ENCODE measurements around the gene CARD16. TPM values are rescaled to one million over a fixed set of nuclear protein-coding genes. Genes with fewer than 3 reads are reported as not detected.

CARD16 gene
- total RNA-seq, 1 donor from 2014 or later = 6.2 TPM

DNA sequence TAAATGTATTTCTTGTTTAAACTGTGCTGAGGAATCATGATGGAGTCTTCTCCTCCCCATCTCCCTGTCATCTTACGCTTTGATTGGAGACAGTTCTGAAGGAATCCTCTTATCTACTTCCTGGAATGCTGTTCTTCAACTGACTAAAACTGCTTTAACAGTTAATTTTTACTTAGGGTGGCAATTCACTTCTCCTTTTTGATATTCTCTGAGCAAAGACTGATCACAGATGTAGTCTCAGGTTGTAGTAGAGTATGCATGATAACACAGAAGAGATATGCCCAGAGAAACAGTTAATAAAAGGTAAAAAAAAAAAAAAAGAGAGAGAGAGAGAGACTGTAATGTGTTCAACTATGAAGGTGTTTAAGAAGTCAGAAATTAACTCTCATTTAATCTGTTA lies 20.7 kb downstream of the CARD16 start:
- TF ChIP-seq, protein P1, sequence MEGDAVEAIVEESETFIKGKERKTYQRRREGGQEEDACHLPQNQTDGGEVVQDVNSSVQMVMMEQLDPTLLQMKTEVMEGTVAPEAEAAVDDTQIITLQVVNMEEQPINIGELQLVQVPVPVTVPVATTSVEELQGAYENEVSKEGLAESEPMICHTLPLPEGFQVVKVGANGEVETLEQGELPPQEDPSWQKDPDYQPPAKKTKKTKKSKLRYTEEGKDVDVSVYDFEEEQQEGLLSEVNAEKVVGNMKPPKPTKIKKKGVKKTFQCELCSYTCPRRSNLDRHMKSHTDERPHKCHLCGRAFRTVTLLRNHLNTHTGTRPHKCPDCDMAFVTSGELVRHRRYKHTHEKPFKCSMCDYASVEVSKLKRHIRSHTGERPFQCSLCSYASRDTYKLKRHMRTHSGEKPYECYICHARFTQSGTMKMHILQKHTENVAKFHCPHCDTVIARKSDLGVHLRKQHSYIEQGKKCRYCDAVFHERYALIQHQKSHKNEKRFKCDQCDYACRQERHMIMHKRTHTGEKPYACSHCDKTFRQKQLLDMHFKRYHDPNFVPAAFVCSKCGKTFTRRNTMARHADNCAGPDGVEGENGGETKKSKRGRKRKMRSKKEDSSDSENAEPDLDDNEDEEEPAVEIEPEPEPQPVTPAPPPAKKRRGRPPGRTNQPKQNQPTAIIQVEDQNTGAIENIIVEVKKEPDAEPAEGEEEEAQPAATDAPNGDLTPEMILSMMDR (conservative IDR thresholded peaks at IDR 0.05) = no peak
- H3K27ac Mint-ChIP-seq = peak overlapping the region; percentile 11
- H3K4me1 Mint-ChIP-seq (ENCODE audit: unreplicated experiment) = peaks cover 4% of the 10 kb centered on the region
- H3K27me3 Mint-ChIP-seq = no peaks in the 10 kb centered on the region
- no peaks in the 10 kb centered on the region for H3K9me3 Mint-ChIP-seq
- no peak for DNase-seq (ENCODE audit: extremely low spot score, unreplicated experiment)
- peaks cover 3% of the 10 kb centered on the region for H3K36me3 Mint-ChIP-seq
- no peak overlapping the region for H3K4me3 Mint-ChIP-seq

DNA sequence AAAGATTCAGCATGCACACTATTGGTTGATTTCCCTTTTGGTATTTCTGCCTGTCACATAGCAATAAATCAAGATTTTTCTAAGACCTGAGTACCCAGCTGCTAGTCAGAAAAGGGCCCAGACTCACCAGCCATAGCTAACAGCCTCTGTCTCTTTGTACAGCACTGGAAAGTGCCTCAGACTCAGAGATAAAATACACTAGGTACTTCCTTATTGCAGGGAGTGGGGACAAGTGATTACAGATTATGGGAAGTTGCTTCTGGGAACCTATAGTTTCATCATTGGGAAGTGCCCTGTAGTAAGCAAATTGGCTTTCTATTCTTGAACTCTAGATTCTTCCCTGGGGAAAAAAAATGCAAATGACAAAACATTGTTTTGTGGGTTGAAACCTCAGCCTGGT lies 22.1 kb downstream of the CARD16 start, which contains the start of gene CASP5:
TSS of gene CASP5 (minus strand) at position 166 of the 400 bp plus-strand sequence. CDS start at position 134, 32 bp downstream.
- Mint-ChIP-seq H3K36me3 (peaks cover 3% of the 10 kb centered on the region), H3K27me3 (no peaks in the 10 kb centered on the region), H3K27ac (no peak within 1 kb of the TSS), H3K4me3 (no peak within 1 kb of the TSS), H3K9me3 (no peaks in the 10 kb centered on the region), H3K4me1 (ENCODE audit: unreplicated experiment) (peaks cover 4% of the 10 kb centered on the region)
- DNase-seq (ENCODE audit: extremely low spot score, unreplicated experiment) = no peak
- TF ChIP-seq, protein P1 (conservative IDR thresholded peaks at IDR 0.05) = no peak

DNA sequence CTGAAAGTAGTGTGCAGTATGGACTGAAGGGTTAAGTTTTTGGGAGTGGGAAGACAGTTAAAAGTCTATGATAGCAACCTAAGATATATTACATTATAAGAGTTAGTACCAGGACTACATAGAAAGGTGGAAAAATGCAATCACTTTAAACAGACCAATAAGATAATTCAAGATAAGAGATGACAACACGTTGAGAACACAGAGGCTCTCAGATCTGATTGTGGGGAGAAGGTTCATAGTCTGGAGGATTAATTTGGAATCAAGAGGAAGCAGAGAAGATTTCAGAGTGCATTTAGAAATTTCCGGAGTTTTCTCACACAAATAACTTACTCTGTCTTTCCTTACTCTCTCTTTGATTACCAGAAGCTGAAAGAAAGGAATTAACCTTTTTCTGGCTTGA lies 22.6 kb downstream of the CARD16 start:
- no peak for DNase-seq (ENCODE audit: extremely low spot score, unreplicated experiment)
- no peaks in the 10 kb centered on the region for H3K36me3 Mint-ChIP-seq
- H3K4me3 Mint-ChIP-seq = no peak overlapping the region
- TF ChIP-seq, protein P1 (conservative IDR thresholded peaks at IDR 0.05) = no peak
- no peaks in the 10 kb centered on the region for H3K4me1 Mint-ChIP-seq (ENCODE audit: unreplicated experiment)
- no peak overlapping the region for H3K27ac Mint-ChIP-seq
- H3K27me3 Mint-ChIP-seq = no peaks in the 10 kb centered on the region
- no peaks in the 10 kb centered on the region for H3K9me3 Mint-ChIP-seq

DNA sequence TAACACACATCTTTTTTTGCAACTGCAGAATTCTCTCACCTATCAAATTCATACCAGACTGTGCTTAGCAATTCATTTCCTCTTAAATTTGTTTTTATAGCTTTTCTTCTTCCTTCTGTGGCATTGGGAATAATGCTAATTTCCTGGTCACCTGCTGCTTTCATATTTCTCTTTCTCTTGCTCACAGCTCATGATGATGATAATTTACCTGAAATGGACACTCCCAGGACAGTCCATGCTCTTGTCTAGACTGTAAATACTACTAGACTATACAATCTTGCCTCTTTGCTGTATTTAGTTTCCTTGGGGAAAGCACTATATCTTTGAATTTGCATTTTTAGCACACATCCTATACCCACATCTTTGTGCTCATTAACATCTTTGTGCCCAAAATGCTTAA lies 37.7 kb downstream of the CARD16 start:
- Mint-ChIP-seq H3K27ac (no peak overlapping the region), H3K4me1 (ENCODE audit: unreplicated experiment) (no peaks in the 10 kb centered on the region), H3K4me3 (no peak overlapping the region), H3K36me3 (no peaks in the 10 kb centered on the region), H3K9me3 (no peaks in the 10 kb centered on the region), H3K27me3 (no peaks in the 10 kb centered on the region)
- TF ChIP-seq, protein P1 (conservative IDR thresholded peaks at IDR 0.05) = no peak
- DNase-seq (ENCODE audit: extremely low spot score, unreplicated experiment) = no peak

DNA sequence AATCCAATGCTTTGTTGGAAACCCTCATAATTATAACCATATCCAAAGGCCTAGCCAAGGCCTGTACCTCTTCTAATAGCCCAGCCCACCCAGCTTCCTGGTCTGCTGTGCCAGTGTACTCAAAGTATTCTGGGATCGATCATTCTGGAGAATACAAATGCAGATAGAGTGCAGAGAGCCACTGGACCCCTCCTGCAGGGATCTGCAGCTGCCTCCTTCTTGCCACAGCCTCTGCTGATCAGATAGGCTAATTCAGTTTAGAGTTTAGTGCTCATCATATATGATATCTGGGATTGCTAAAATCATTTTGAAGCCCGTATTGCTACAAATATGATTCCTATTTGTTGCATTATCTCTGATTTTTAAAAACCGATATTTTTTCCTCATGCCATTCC lies 39.7 kb downstream of the CARD16 start:
- H3K27me3 Mint-ChIP-seq = no peaks in the 10 kb centered on the region
- H3K36me3 Mint-ChIP-seq = no peaks in the 10 kb centered on the region
- peaks cover 4% of the 10 kb centered on the region for H3K9me3 Mint-ChIP-seq
- TF ChIP-seq, protein P1 (conservative IDR thresholded peaks at IDR 0.05) = no peak
- H3K27ac Mint-ChIP-seq = no peak overlapping the region
- DNase-seq (ENCODE audit: extremely low spot score, unreplicated experiment) = no peak
- no peak overlapping the region for H3K4me3 Mint-ChIP-seq
- H3K4me1 Mint-ChIP-seq (ENCODE audit: unreplicated experiment) = no peaks in the 10 kb centered on the region

DNA sequence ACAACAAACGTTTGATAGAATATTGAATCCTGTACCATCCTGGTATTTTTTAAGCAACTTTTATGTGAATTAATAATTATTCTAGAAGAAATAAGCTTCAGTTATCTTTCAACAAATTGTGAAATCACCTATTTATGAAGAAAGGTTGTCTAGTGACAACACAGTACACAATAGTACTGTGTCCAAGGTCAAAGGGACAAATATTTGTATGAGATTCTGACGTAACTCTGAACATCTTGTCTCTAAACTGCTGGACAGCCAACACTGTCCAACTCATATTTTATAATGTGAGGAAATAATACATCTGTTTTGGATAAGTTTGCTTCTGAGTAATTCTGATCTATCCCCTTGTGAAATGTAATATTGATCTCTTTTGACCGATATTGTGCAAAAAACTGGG lies 41.1 kb downstream of the CARD16 start:
- Mint-ChIP-seq H3K9me3 (peaks cover 4% of the 10 kb centered on the region), H3K27me3 (no peaks in the 10 kb centered on the region), H3K4me1 (ENCODE audit: unreplicated experiment) (no peaks in the 10 kb centered on the region), H3K36me3 (no peaks in the 10 kb centered on the region), H3K27ac (no peak overlapping the region), H3K4me3 (no peak overlapping the region)
- TF ChIP-seq, protein P1 (conservative IDR thresholded peaks at IDR 0.05) = no peak
- DNase-seq (ENCODE audit: extremely low spot score, unreplicated experiment) = no peak

Data from type B pancreatic cell (in vitro differentiated cells).